GM21390 (cell line): ENCODE measurements around the gene CHML.

Experiments used
- ATAC-seq: cut with Tn5 transposase; IDR thresholded peaks from one replicate; pipeline ENCODE4 v1.9.1; 2021; ENCODE audit not compliant: unreplicated experiment

CHML gene

GRCh38 chr1:241646201-241646600 is 6.0 kb upstream of the CHML start:
- ATAC-seq = no peak

GRCh38 chr1:241645199-241645598 is 5.0 kb upstream of the CHML start:
- no peak for ATAC-seq

DNA sequence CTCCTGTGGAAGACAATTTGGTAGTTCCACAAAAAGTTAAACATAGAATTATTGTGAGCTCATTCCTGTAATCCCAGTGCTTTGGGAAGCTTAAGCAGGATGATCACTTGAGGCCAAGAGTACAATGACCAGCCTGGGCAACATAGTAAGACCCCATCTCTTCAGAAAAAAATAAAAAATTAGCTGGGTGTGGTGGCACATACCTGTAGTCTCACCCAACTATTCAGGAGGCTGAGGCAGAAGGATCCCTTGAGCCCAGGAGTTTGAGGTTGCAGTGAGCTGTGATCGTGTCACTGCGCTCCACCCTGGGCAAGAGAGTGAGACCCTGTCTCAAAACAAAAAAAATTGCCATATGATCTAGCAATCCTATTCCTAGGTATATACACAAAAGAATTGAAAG is 4.1 kb upstream of the CHML start:
- no peak for ATAC-seq

GRCh38 chr1:241642593-241642944 is 2.4 kb upstream of the CHML start:
- ATAC-seq = no peak

GRCh38 chr1:241641773-241642592 is 1.8 kb upstream of the CHML start:
- ATAC-seq = no peak

DNA sequence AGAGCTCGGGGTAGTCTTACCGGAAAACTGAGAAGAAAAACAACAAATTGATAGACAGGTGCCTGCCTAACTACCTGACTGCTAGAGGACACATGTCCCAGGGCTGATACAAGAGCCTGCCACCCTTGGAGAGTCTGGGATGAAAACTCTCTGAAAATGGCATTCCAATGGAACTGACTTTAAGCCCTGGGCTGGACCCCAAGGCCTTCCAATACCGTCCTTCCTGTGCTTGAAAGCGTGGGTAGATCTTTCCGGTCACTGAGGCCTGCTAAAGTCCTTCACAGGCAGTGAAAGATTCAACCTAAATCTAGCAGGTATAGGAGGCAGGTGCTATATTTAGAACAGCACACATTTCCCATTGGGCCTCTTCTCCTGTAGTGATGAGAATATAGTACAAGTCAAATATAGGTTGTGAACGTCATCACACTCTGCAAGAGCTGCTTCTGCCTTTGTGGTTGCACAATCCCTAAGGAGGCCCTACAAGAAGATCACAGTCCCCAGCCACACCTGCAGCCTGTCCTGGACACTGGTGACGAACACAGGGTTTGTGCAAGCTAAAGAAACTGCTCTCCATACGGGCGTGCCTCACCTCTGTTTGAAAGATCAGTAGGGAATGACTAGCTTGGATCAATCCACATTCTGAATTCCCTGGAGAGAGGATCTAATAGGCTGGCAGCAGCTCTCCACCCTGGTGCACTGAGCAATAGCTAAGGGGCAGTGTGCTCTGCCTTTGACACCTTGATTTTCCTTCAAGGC is 876 bp upstream of the CHML start:
- no peak for ATAC-seq

GRCh38 chr1:241639623-241640148 is 483 bp downstream of the CHML start:
- peak; percentile 47 for ATAC-seq

- no peak for ATAC-seq
These were observed 1.1 kb downstream of the CHML start for GRCh38 chr1:241638909-241639622.

DNA sequence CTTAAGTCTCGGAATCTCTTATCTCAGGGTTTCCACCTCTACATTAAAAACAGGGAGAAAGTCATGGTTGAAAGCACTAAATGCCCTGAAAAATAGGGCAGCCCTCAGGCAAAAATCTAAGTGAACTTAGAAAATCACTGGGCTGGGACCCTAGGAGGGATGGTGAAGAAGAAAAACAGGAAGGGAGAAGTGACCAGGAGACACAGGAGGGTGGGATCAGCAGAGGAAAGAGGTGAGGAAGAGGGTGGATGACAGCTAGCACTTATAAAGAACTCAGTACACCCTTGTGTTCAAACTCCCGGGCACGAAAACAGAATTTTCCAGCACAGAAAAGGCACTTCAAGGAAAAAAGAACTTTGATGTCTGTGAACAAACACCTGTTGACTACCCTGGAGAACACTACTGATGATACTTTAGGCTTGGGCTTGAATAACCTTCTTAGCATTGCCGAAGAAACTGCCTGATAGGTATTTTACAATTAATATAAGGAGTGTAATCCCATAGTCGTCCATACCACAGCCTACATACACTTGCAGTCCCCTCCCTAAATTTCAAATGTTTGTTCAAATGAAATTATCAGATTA is 2.0 kb downstream of the CHML start:
- ATAC-seq = no peak

DNA sequence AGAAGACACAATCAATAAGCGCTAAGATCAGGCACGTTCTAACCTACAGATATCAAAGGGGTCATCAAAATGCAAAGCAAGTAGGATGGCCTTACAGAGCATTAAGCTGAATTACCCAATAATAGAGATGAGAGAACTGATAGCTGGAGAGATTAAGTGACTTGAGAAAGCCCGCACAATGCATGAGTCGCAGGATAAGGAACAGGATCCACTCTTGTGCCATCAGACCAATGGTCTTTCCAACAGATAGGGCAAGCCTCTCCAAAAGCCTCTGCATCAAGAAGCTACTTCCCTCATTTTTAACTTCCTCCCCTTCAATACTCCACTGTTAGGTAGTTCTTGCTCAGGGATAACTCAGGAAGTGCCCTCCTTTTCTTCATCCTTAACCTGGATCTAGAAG is 2.6 kb downstream of the CHML start:
- no peak for ATAC-seq

DNA sequence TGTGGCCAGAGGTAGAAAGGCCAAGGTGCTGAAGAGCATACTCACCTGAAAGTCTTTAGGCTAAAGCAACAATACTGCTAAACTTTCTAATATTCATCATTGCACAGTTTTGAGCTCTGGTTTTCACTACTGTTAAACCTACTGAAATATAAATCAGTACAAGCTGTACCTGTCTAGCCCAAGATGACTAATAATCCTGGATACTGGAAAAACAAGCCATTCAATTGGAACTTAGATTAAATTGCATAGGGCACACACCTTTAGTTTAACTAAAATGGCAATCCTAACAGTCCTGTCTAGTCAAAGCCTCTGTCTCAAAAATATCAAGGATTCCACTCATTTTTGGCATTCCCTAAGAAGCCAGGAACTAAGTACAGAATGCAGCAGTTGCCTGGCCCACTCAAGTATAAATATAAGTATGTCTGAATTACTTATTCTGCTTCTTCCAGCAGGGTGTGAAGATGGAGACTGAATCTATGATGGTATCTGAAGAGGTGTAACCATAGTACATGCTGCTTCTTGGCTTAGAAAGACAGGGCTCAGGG is 3.1 kb downstream of the CHML start:
- no peak for ATAC-seq

- no peak for ATAC-seq
These were observed 3.9 kb downstream of the CHML start for GRCh38 chr1:241636291-241636690.

- ATAC-seq = peak; percentile 15
These were observed 4.5 kb downstream of the CHML start for GRCh38 chr1:241635556-241636152.

- no peak for ATAC-seq
These were observed 7.2 kb downstream of the CHML start for GRCh38 chr1:241632987-241633386.

GRCh38 chr1:241631674-241632073 is 8.5 kb downstream of the CHML start:
- ATAC-seq = no peak

DNA sequence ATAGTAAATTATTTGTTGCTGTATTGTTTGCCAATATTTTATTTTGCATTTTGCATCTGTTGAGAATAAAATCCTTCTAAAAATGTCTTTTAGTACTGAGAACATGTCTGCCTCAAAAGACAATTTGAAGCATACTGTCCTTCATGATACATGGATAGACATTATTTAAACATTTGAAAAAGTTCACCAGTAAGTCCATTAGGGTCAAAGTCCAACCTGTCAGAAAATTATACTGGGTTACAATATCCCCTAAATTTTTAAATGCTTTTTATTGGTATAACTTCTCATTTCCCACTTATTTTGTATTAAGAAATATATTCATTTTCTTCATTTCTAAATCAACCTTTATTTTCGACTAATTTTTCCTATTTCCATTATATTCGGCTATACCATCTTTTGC is 9.3 kb downstream of the CHML start:
- no peak for ATAC-seq

- ATAC-seq = no peak
These were observed 9.7 kb downstream of the CHML start for GRCh38 chr1:241630476-241630875.

DNA sequence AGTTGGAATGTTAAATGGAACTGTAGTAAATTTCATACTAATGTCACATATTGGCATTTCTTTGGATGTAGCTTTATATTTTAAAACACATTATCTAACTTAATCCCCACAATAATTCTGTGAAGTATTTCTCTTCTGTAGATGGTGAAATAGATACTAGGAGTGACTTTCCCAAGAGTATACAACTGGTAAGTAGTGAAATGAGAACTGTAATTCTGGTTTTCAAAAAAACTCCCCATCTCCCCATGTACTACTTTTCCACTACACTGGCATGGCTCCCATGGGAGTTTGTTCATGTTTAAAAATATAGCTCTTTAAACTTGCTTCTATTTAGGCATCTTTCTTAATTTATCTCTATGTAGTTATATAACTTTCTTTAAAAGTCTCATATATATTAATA is 10.2 kb downstream of the CHML start:
- no peak for ATAC-seq

GRCh38 chr1:241627453-241628259 is 12.5 kb downstream of the CHML start:
- ATAC-seq = peak; percentile 88

- ATAC-seq = no peak
These were observed 15.2 kb downstream of the CHML start for GRCh38 chr1:241624935-241625334.
